ENCODE results near the gene REPS2.

REPS2 gene

GRCh38 chrX:17167915-17168314 lies 221.5 kb downstream of the REPS2 start:
- Histone ChIP-seq H3K9me3 (ENCODE audit: severe bottlenecking) (no peaks in the 10 kb centered on the region), H3K36me3 (ENCODE audit: low read depth) (no peaks in the 10 kb centered on the region), H3K27me3 (ENCODE audit: insufficient read depth, poor library complexity, severe bottlenecking) (no peaks in the 10 kb centered on the region), H3K4me1 (ENCODE audit: insufficient read depth, poor library complexity, severe bottlenecking) (no peaks in the 10 kb centered on the region), H3K4me3 (ENCODE audit: severe bottlenecking) (no peak overlapping the region), H3K27ac (ENCODE audit: poor library complexity, severe bottlenecking) (no peak overlapping the region)
- ATAC-seq (ENCODE audit: low read depth) = no peak
- DNase-seq (ENCODE audit: low spot score) = no peak
- TF ChIP-seq, protein P1, sequence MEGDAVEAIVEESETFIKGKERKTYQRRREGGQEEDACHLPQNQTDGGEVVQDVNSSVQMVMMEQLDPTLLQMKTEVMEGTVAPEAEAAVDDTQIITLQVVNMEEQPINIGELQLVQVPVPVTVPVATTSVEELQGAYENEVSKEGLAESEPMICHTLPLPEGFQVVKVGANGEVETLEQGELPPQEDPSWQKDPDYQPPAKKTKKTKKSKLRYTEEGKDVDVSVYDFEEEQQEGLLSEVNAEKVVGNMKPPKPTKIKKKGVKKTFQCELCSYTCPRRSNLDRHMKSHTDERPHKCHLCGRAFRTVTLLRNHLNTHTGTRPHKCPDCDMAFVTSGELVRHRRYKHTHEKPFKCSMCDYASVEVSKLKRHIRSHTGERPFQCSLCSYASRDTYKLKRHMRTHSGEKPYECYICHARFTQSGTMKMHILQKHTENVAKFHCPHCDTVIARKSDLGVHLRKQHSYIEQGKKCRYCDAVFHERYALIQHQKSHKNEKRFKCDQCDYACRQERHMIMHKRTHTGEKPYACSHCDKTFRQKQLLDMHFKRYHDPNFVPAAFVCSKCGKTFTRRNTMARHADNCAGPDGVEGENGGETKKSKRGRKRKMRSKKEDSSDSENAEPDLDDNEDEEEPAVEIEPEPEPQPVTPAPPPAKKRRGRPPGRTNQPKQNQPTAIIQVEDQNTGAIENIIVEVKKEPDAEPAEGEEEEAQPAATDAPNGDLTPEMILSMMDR (IDR thresholded peaks at IDR 0.05; ENCODE audit: poor library complexity, severe bottlenecking) = no peak

- Histone ChIP-seq H3K36me3 (ENCODE audit: low read depth) (no peaks in the 10 kb centered on the region), H3K4me1 (ENCODE audit: insufficient read depth, poor library complexity, severe bottlenecking) (no peaks in the 10 kb centered on the region), H3K27ac (ENCODE audit: poor library complexity, severe bottlenecking) (no peak overlapping the region), H3K9me3 (ENCODE audit: severe bottlenecking) (no peaks in the 10 kb centered on the region), H3K27me3 (ENCODE audit: insufficient read depth, poor library complexity, severe bottlenecking) (no peaks in the 10 kb centered on the region), H3K4me3 (ENCODE audit: severe bottlenecking) (no peak overlapping the region)
- DNase-seq (ENCODE audit: low spot score) = no peak
- no peak for ATAC-seq (ENCODE audit: low read depth)
- TF ChIP-seq, protein P1 (IDR thresholded peaks at IDR 0.05; ENCODE audit: poor library complexity, severe bottlenecking) = no peak
These were observed 224.5 kb downstream of the REPS2 start for GRCh38 chrX:17170973-17171372.

- Histone ChIP-seq H3K27ac (ENCODE audit: poor library complexity, severe bottlenecking) (no peak overlapping the region), H3K36me3 (ENCODE audit: low read depth) (no peaks in the 10 kb centered on the region), H3K4me1 (ENCODE audit: insufficient read depth, poor library complexity, severe bottlenecking) (no peaks in the 10 kb centered on the region), H3K9me3 (ENCODE audit: severe bottlenecking) (no peaks in the 10 kb centered on the region), H3K27me3 (ENCODE audit: insufficient read depth, poor library complexity, severe bottlenecking) (no peaks in the 10 kb centered on the region), H3K4me3 (ENCODE audit: severe bottlenecking) (no peak overlapping the region)
- DNase-seq (ENCODE audit: low spot score) = no peak
- TF ChIP-seq, protein P1 (IDR thresholded peaks at IDR 0.05; ENCODE audit: poor library complexity, severe bottlenecking) = no peak
- no peak for ATAC-seq (ENCODE audit: low read depth)
These were observed 228.2 kb downstream of the REPS2 start for GRCh38 chrX:17174671-17175070.

GRCh38 chrX:17182317-17182716 lies 235.9 kb downstream of the REPS2 start:
- no peaks in the 10 kb centered on the region for H3K36me3 ChIP-seq (ENCODE audit: low read depth)
- no peak overlapping the region for H3K4me3 ChIP-seq (ENCODE audit: severe bottlenecking)
- no peak overlapping the region for H3K27ac ChIP-seq (ENCODE audit: poor library complexity, severe bottlenecking)
- H3K27me3 ChIP-seq (ENCODE audit: insufficient read depth, poor library complexity, severe bottlenecking) = no peaks in the 10 kb centered on the region
- no peaks in the 10 kb centered on the region for H3K4me1 ChIP-seq (ENCODE audit: insufficient read depth, poor library complexity, severe bottlenecking)
- ATAC-seq (ENCODE audit: low read depth) (no peak), DNase-seq (ENCODE audit: low spot score) (no peak)
- TF ChIP-seq, protein P1 (IDR thresholded peaks at IDR 0.05; ENCODE audit: poor library complexity, severe bottlenecking) = no peak
- H3K9me3 ChIP-seq (ENCODE audit: severe bottlenecking) = no peaks in the 10 kb centered on the region

GRCh38 chrX:17183566-17183965 lies 237.1 kb downstream of the REPS2 start:
- DNase-seq (ENCODE audit: low spot score) (no peak), ATAC-seq (ENCODE audit: low read depth) (no peak)
- Histone ChIP-seq H3K9me3 (ENCODE audit: severe bottlenecking) (no peaks in the 10 kb centered on the region), H3K4me3 (ENCODE audit: severe bottlenecking) (no peak overlapping the region), H3K36me3 (ENCODE audit: low read depth) (no peaks in the 10 kb centered on the region), H3K27me3 (ENCODE audit: insufficient read depth, poor library complexity, severe bottlenecking) (no peaks in the 10 kb centered on the region), H3K4me1 (ENCODE audit: insufficient read depth, poor library complexity, severe bottlenecking) (no peaks in the 10 kb centered on the region), H3K27ac (ENCODE audit: poor library complexity, severe bottlenecking) (no peak overlapping the region)
- TF ChIP-seq, protein P1 (IDR thresholded peaks at IDR 0.05; ENCODE audit: poor library complexity, severe bottlenecking) = no peak

Measured in RWPE2 (cell line).